Measurements from ENCODE around the gene RNU5B-1.

The RNU5B-1 gene

DNA sequence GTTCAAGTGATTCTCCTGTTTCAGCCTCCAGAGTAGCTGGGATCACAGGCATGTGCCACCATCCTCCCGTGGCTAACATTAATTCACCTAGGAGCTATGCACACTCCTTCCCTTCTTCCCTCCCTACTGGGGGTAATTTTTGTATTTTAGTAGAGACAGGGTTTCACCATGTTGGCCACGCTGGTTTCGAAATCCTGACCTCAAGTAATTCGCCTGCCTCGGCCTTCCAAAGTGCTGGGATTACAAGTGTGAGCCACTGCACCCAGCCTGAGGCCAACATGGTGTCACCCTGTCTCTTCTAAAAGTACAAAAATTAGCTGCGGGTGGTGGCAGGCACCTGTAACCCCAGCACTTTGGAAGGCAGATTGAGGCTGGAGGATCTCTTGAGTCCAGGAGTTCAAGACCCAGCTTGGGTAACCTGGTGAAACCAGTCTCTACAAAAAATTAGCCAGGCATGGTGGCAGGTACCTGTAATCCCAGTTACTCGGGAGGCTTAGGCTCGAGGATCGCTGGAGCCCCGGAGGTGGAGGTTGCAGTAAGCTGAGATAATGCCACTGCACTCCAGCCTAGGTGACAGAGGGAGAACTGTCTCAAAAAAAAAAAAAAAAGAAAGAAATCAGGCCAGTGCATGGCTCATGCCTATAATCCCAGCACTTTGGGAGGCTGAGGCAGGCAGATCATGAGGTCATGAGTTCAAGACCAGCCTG lies 6.1 kb downstream of the RNU5B-1 start:
- DNase-seq (ENCODE audit: low read depth): no peak
- no peak overlapping the region for H3K4me3 ChIP-seq (ENCODE audit: low read depth, low read length)
- TF ChIP-seq, protein P1, sequence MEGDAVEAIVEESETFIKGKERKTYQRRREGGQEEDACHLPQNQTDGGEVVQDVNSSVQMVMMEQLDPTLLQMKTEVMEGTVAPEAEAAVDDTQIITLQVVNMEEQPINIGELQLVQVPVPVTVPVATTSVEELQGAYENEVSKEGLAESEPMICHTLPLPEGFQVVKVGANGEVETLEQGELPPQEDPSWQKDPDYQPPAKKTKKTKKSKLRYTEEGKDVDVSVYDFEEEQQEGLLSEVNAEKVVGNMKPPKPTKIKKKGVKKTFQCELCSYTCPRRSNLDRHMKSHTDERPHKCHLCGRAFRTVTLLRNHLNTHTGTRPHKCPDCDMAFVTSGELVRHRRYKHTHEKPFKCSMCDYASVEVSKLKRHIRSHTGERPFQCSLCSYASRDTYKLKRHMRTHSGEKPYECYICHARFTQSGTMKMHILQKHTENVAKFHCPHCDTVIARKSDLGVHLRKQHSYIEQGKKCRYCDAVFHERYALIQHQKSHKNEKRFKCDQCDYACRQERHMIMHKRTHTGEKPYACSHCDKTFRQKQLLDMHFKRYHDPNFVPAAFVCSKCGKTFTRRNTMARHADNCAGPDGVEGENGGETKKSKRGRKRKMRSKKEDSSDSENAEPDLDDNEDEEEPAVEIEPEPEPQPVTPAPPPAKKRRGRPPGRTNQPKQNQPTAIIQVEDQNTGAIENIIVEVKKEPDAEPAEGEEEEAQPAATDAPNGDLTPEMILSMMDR (IDR thresholded peaks at IDR 0.05; ENCODE audit: control insufficient read depth, extremely low read depth, insufficient read depth): no peak

DNA sequence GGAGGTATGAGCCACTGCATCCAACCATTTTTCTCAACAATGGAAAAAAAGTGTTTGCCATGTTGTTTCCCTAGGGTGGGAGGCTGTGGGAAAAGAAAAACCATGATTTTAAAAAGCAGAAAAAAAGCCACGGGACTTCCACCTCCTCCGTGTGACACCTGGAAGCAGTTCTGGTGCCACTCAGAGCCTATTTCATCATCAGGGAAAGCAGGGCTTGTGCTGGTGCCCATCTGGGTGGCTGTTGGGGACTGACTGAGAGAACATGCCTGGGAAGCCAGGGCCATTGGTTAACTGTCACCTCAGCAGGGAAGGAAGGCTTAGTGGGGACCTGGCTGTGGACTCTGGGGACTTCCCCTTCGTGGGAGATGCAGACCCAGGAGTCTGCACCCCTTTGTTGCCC lies 7.3 kb downstream of the RNU5B-1 start:
- TF ChIP-seq, protein P1 (IDR thresholded peaks at IDR 0.05; ENCODE audit: control insufficient read depth, extremely low read depth, insufficient read depth): no peak
- H3K4me3 ChIP-seq (ENCODE audit: low read depth, low read length): no peak overlapping the region
- DNase-seq (ENCODE audit: low read depth): no peak

DNA sequence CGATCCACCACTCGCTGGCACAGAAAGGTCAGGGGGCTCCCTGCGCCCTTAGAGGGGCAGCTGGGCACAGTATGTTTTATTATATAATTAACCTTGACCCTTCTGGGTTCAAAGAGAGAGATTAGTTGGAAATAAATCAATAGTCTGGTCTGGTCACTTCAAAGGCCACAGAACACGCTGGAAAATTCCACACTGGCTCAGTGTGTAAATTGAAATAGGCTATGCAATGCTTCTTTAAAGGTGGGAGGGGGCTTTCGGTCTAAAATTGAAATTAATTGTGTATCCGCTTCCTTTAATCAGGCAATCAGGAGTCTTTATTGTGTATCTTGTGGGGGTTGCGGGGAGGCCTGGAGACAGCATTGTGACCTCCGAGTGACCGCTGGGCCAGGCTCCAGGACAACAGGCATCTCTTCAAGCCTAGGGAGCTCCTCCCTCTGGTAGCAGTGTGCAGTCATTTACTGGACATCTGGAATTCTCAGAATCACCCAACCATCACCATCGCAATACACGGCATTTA lies 8.0 kb downstream of the RNU5B-1 start:
- no peak for DNase-seq (ENCODE audit: low read depth)
- H3K4me3 ChIP-seq (ENCODE audit: low read depth, low read length): no peak overlapping the region
- TF ChIP-seq, protein P1 (IDR thresholded peaks at IDR 0.05; ENCODE audit: control insufficient read depth, extremely low read depth, insufficient read depth): no peak

DNA sequence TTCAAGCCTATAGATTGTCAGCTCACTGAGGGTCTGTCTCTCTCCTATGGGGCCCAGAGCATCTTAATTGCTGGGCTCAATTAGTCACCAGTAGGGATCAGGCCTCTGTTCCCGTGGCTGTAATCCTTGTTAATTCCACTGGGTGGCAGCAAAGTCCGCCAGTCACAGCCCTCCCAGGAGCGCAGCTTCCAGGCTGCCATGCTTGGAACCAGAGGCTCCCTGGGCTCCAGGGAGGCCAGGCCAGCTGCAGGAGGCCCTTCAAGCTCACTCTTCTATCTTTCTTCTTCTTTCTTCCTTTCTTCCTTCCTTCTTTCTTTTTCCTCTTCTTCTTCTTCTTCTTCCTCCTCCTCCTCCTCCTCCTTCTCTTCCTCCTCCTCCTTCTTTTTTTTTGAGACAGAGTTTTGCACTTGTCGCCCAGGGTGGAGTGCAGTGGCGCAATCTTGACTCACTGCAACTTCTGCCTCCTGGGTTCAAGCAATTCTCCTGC lies 14.4 kb downstream of the RNU5B-1 start:
- H3K4me3 ChIP-seq (ENCODE audit: low read depth, low read length): no peak overlapping the region
- TF ChIP-seq, protein P1 (IDR thresholded peaks at IDR 0.05; ENCODE audit: control insufficient read depth, extremely low read depth, insufficient read depth): peak; percentile 97
- DNase-seq (ENCODE audit: low read depth): peak; percentile 28

DNA sequence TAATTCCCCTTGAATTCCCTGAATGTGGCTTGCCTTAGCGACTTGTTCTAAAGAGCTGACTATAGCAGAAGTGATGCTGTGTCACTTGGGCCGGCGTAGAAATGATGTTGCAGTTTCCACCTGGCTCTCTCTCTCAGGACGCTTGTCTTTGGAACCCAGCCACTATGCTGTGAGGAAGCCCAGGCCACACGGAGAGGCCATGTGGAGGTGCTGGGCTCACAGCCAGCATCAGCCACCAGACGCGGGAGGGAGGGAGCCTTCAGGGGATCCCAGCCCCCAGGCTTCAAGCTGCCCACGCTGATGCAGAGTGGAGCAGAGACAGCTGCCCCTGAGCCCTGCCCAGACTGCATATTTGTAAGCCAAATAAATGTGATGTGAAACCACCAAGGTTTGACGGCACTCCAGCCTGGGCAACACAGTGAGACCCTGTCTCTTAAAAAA lies 18.6 kb downstream of the RNU5B-1 start:
- DNase-seq (ENCODE audit: low read depth): no peak

DNA sequence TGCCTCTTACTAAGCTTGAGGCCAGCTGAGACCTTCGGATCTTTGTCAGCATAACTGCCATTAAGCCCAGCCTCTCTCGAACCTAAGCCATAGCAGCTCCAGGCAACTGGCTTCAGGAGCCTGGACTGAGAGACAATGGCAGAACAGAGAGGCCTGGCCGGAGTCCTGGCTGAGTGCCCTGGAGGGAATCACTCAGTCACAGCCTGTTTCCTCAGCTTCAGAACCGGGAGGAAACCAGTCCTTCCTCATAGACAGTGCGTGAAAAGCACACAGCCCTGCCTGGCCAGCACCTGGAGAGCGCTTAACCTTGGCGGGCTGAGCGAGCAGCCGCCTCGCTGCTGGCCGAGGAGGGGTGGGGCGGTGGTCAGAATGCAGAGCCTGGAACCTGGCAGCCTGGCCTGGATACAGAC lies 21.6 kb downstream of the RNU5B-1 start:
- TF ChIP-seq, protein P1 (IDR thresholded peaks at IDR 0.05; ENCODE audit: control insufficient read depth, extremely low read depth, insufficient read depth): no peak
- DNase-seq (ENCODE audit: low read depth): peak; percentile 61
- no peak overlapping the region for H3K4me3 ChIP-seq (ENCODE audit: low read depth, low read length)

More for the DNA sequence above, 18.6 kb downstream of the RNU5B-1 start:
- TF ChIP-seq, protein P1 (IDR thresholded peaks at IDR 0.05; ENCODE audit: control insufficient read depth, extremely low read depth, insufficient read depth): no peak
- no peak overlapping the region for H3K4me3 ChIP-seq (ENCODE audit: low read depth, low read length)

Measured in LNCaP clone FGC (cell line).